BLaER1 treated with 17β-estradiol and CSF1 and Interleukin-3, amounts not matched to agents 10 nM and 100 nM (cell line): ENCODE measurements around the gene ZNF263.

Experiments
- H3K27ac ChIP-seq, 11 experiments: shearing (Covaris generic); formaldehyde crosslinking; 2 replicates each; pipeline ENCODE4 v1.8.1; 2022
- H3K27me3 ChIP-seq, 11 experiments: shearing (Covaris generic); formaldehyde crosslinking; 2 replicates each; pipeline ENCODE4 v1.8.1; 2022
- H3K36me3 ChIP-seq, 11 experiments: shearing (Covaris generic); formaldehyde crosslinking; 2 replicates each; pipeline ENCODE4 v1.8.1; 2022
- H3K4me1 ChIP-seq, 10 experiments: shearing (Covaris generic); formaldehyde crosslinking; 2 replicates each; pipeline ENCODE4 v1.8.1; 2022
- H3K4me2 ChIP-seq, 11 experiments: shearing (Covaris generic); formaldehyde crosslinking; 2 replicates each; pipeline ENCODE4 v1.8.1; 2022
- H3K4me3 ChIP-seq, 10 experiments: shearing (Covaris generic); formaldehyde crosslinking; 2 replicates each; pipeline ENCODE4 v1.8.1; 2022
- H3K9ac ChIP-seq, 11 experiments: shearing (Covaris generic); formaldehyde crosslinking; 2 replicates each; pipeline ENCODE4 v1.8.1; 2022
- H3K9me3 ChIP-seq, 11 experiments: shearing (Covaris generic); formaldehyde crosslinking; replicated peaks in 1 of 11; 2 replicates each; pipeline ENCODE4 v1.8.1; 2022
- H4K20me1 ChIP-seq, 11 experiments: shearing (Covaris generic); formaldehyde crosslinking; 2 replicates each; pipeline ENCODE4 v1.8.1; 2022
- Cebpa-rat ChIP-seq, 11 experiments: shearing (Covaris generic); IDR thresholded peaks; 2 replicates each; pipeline ENCODE4 v1.8.1; 2022

ZNF263 gene

DNA sequence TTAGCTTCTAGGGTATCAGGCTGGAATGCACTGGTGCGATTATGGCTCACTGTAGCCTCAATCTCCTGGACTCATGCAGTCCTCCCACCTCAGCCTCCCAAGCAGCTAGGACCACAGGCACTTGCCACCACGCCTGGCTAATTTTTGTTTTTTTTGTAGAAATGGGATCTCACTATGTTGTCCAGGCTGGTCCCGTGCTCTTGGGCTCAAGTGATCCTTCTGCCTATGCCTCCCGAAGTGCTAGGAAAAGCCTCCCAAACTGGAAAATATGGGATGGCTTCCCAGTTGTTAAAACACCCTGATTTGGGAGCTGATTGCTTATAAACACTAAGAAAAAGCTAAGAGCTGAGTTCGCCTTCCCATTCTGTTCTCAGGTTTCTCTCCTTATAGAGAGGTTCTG is 6.6 kb upstream of the ZNF263 start:
- H3K27me3 ChIP-seq: no peaks in the 10 kb centered on the region
- H3K27ac ChIP-seq: no peak overlapping the region
- H4K20me1 ChIP-seq: no peaks in the 10 kb centered on the region
- no peak for TF ChIP-seq Cebpa-rat (IDR thresholded peaks at IDR 0.05)
- peaks cover 2 to 8% (median 4%) of the 10 kb centered on the region in 10 experiments; a peak in 19 of 20 replicates for H3K4me1 ChIP-seq
- H3K9me3 ChIP-seq: peaks cover 0 to 15% (median under 1%) of the 10 kb centered on the region in 11 experiments; a peak in 10 of 22 replicates
- H3K9ac ChIP-seq: no peak overlapping the region
- H3K36me3 ChIP-seq: peaks cover 0 to 14% (median 0%) of the 10 kb centered on the region in 11 experiments; a peak in 2 of 22 replicates
- no peak overlapping the region for H3K4me2 ChIP-seq
- no peak overlapping the region for H3K4me3 ChIP-seq

DNA sequence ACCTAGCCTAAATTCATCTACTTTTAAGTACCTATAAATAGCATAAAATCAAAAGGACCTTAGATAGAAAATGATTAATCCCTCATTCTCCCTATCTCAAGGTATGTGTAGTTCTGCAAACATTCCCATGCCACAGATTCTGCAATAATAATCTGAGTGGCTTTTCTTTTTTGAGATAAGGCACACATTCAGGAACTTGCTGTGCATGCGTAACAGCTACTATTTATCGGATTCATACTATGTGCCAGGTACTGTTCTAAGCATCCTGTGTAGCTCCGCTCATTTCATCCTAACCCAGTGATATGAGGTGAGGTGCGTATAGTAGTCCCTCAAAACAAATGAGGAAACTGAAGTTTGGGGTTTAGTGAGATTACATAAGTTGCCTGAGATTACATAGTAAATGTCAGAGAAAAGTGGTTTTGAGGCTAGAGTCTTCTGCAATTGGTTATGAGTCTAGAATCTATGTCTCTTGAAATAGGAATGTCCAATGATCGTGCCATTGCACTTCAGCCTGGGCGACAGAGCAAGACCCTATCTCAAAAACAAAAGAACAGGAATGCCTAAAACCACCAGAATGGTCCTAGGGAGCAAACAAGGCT is 2.0 kb upstream of the ZNF263 start:
- Histone ChIP-seq H3K9ac (peak overlapping the region in 4 of 11 experiments; percentile 91 to 98 (median 94); a peak in 6 of 22 replicates), H3K4me3 (peak overlapping the region in 7 of 10 experiments; percentile 80 to 99 (median 97); a peak in 6 of 20 replicates), H3K36me3 (peaks cover 15 to 21% (median 19%) of the 10 kb centered on the region in 11 experiments), H3K27ac (peak overlapping the region in 3 of 11 experiments; percentile 97 to 99 (median 98); a peak in 2 of 22 replicates), H3K27me3 (no peaks in the 10 kb centered on the region), H3K4me1 (peaks cover 24 to 31% (median 28%) of the 10 kb centered on the region in 10 experiments), H3K4me2 (peak overlapping the region; percentile 86 to 98 (median 95)), H3K9me3 (peaks cover 10 to 22% (median 18%) of the 10 kb centered on the region in 11 experiments), H4K20me1 (peaks cover 0 to 29% (median 20%) of the 10 kb centered on the region in 11 experiments; a peak in 12 of 22 replicates)
- no peak for TF ChIP-seq Cebpa-rat (IDR thresholded peaks at IDR 0.05)

DNA sequence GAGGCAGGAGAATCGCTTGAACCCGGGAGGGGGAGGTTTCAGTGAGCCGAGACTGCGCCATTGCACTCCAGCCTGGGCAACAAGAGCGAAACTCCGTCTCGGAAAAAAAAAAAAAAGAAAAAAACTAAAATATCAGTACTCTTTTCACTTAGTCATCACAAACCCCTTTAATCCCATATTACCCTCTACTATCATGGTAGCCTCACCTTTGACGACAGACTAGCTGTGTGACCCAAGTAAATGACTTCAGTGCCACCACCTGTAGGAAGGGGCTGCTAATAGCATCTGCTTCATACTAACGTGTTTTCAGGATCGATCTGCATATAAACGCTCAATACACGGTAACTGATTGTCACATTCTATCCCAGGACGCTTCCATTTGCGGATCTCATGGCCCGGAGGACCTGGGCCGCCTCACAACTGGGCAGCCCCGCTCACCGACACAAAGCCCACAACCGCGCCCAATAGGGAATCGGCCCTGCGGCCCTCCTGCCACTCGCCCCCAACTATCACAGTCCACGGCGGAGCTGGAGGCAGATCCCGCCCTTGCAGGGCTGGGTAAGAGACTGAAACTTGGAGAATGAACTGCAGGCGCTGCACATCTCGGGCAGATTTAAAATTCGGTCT is 1.1 kb upstream of the ZNF263 start:
- peak overlapping the region; percentile 91 to 99 (median 95) for H3K9ac ChIP-seq
- H3K27me3 ChIP-seq: no peaks in the 10 kb centered on the region
- H3K4me2 ChIP-seq: peak overlapping the region; percentile 86 to 98 (median 95)
- H3K36me3 ChIP-seq: peaks cover 24 to 30% (median 28%) of the 10 kb centered on the region in 11 experiments
- peak overlapping the region; percentile 80 to 99 (median 96) for H3K4me3 ChIP-seq
- no peak for TF ChIP-seq Cebpa-rat (IDR thresholded peaks at IDR 0.05)
- peaks cover 0 to 38% (median 20%) of the 10 kb centered on the region in 11 experiments; a peak in 12 of 22 replicates for H4K20me1 ChIP-seq
- H3K9me3 ChIP-seq: peaks cover 19 to 31% (median 27%) of the 10 kb centered on the region in 11 experiments
- H3K4me1 ChIP-seq: peaks cover 24 to 32% (median 28%) of the 10 kb centered on the region in 10 experiments
- H3K27ac ChIP-seq: peak overlapping the region; percentile 94 to 100 (median 98)

DNA sequence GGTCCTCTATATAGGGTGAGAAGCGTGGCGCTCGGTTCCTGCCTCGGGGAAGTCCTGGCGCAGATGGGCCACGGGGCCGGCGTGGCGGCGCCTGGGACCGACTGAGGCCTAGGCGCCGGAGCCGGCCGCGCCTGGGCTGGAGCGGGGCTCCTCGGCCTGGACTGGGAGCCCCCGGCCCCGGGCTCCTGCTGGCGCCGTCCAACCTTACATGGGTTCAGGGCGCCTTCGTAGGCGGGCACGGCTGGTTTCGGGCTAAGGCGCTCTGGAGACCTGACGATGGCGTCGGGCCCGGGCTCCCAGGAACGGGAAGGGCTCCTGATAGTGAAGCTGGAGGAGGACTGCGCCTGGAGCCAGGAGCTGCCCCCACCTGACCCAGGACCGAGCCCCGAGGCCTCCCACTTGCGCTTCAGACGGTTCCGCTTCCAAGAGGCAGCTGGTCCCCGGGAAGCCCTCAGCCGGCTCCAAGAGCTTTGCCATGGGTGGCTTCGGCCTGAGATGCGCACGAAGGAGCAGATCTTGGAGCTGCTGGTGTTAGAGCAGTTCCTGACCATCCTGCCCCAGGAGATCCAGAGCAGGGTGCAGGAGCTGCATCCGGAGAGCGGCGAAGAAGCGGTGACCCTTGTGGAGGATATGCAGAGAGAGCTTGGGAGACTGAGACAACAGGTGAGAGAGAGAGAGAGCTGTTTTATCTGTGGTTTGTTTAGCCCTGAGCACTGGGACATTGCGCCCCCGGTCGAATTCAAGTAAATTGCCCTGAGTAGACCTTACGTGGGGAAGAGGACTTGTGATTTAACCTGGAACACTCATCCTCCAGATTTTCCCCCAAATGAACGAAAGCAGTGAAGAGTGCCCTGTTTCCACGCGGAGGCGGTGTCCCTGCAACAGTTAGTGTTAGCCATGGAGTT is 504 bp downstream of the ZNF263 start:
- Histone ChIP-seq H3K4me3 (peak overlapping the region; percentile 80 to 99 (median 96)), H3K9me3 (peaks cover 35 to 47% (median 43%) of the 10 kb centered on the region in 11 experiments), H3K36me3 (peaks cover 38 to 45% (median 43%) of the 10 kb centered on the region in 11 experiments), H4K20me1 (peaks cover 0 to 39% (median 20%) of the 10 kb centered on the region in 11 experiments; a peak in 12 of 22 replicates), H3K9ac (peak overlapping the region; percentile 91 to 99 (median 95)), H3K27ac (peak overlapping the region; percentile 94 to 100 (median 98)), H3K4me1 (peaks cover 24 to 32% (median 28%) of the 10 kb centered on the region in 10 experiments), H3K27me3 (no peaks in the 10 kb centered on the region), H3K4me2 (peak overlapping the region; percentile 93 to 99 (median 97))
- no peak for TF ChIP-seq Cebpa-rat (IDR thresholded peaks at IDR 0.05)

DNA sequence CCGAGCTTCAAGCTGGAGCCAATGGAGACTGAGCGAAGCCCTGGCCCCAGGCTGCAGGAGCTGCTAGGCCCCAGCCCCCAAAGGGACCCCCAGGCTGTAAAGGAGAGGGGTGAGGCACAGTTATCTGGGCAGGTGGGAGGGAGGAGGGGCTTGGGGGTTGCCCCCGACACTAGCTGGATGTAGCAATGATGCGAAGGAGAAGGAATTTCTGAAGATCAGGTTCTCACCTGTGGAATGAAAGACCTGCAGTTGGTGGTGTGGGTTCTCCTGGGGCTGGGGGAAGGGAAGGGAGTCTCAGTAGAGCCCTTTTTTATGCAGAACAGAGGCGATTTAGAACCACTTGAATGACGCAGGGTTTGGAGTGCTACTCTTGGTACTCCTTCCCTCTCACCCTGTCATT is 1.8 kb downstream of the ZNF263 start:
- peaks cover 0 to 7% (median 0%) of the 10 kb centered on the region in 11 experiments; a peak in 5 of 22 replicates for H3K27me3 ChIP-seq
- H3K9me3 ChIP-seq: peaks cover 49 to 60% (median 56%) of the 10 kb centered on the region in 11 experiments
- no peak for TF ChIP-seq Cebpa-rat (IDR thresholded peaks at IDR 0.05)
- peak overlapping the region; percentile 93 to 99 (median 97) for H3K4me2 ChIP-seq
- H3K36me3 ChIP-seq: peaks cover 52 to 59% (median 57%) of the 10 kb centered on the region in 11 experiments
- H4K20me1 ChIP-seq: peaks cover 0 to 39% (median 20%) of the 10 kb centered on the region in 11 experiments; a peak in 12 of 22 replicates
- peak overlapping the region; percentile 80 to 99 (median 96) for H3K4me3 ChIP-seq
- H3K9ac ChIP-seq: peak overlapping the region; percentile 91 to 99 (median 95); a peak in 19 of 22 replicates
- no peak overlapping the region for H3K27ac ChIP-seq
- H3K4me1 ChIP-seq: peaks cover 24 to 32% (median 28%) of the 10 kb centered on the region in 10 experiments

DNA sequence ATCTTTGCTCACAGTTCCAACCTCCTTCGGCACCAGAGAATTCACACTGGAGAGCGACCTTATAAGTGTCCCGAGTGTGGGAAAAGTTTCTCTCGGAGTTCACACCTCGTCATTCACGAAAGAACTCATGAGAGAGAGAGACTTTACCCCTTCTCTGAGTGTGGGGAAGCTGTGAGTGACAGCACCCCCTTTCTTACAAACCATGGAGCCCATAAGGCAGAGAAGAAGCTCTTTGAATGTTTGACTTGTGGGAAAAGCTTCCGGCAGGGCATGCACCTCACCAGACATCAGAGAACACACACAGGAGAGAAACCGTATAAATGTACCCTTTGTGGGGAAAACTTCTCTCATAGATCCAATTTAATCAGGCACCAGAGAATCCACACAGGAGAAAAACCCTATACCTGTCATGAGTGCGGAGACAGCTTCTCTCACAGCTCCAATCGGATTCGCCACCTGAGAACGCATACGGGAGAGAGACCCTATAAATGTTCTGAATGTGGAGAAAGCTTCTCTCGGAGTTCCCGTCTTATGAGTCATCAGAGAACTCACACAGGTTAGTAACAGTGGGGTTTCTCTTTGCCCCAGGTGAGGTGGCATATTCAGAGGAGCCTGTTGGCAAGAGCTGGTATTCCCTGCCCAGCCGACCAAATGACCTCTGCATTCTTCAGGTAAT is 6.8 kb downstream of the ZNF263 start:
- peaks cover 4 to 13% (median 7%) of the 10 kb centered on the region in 10 experiments for H3K4me1 ChIP-seq
- no peak overlapping the region for H3K4me2 ChIP-seq
- TF ChIP-seq Cebpa-rat (IDR thresholded peaks at IDR 0.05): no peak
- H3K36me3 ChIP-seq: peaks cover 98 to 100% (median 100%) of the 10 kb centered on the region in 11 experiments
- peaks cover 0 to 56% (median 6%) of the 10 kb centered on the region in 11 experiments; a peak in 11 of 22 replicates for H4K20me1 ChIP-seq
- H3K9ac ChIP-seq: no peak overlapping the region
- H3K4me3 ChIP-seq: peak overlapping the region; percentile 16 to 99 (median 48); a peak in 19 of 20 replicates
- peaks cover 0 to 11% (median 0%) of the 10 kb centered on the region in 11 experiments; a peak in 5 of 22 replicates for H3K27me3 ChIP-seq
- peaks cover 99 to 100% (median 100%) of the 10 kb centered on the region in 11 experiments for H3K9me3 ChIP-seq
- H3K27ac ChIP-seq: no peak overlapping the region

DNA sequence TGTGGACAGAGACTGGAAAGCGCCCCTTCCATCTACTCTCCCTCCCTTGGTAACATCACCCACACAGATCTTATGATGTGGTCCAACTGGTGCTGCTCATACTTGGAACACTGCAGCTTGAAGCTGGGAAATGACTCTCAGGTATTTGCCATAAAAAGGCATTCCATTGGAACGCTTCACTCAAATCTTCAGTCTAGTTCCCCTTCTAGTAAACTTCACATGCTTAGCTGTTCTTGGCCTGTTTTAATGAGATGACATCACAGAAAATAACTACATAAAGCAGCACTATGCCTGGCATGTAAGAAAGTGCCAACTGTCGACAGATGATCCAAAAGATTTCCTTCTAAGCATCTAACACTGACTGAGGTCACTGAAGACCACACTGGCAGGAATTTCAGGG is 9.3 kb downstream of the ZNF263 start:
- Histone ChIP-seq H3K27me3 (peaks cover 0 to 11% (median 0%) of the 10 kb centered on the region in 11 experiments; a peak in 5 of 22 replicates), H3K4me1 (no peaks in the 10 kb centered on the region), H3K4me3 (peak overlapping the region in 7 of 10 experiments; percentile 3 to 99 (median 47); a peak in 4 of 20 replicates), H3K9me3 (peaks cover 97 to 100% (median 100%) of the 10 kb centered on the region in 11 experiments), H4K20me1 (peaks cover 0 to 44% (median 0%) of the 10 kb centered on the region in 11 experiments; a peak in 4 of 22 replicates), H3K36me3 (peaks cover 92 to 98% (median 97%) of the 10 kb centered on the region in 11 experiments), H3K4me2 (no peak overlapping the region), H3K9ac (no peak overlapping the region), H3K27ac (no peak overlapping the region)
- no peak for TF ChIP-seq Cebpa-rat (IDR thresholded peaks at IDR 0.05)
